PC-9 (cell line): ENCODE results near the gene MEF2A. TPM values are rescaled to one million over a fixed set of nuclear protein-coding genes. Genes with fewer than 3 reads are reported as not detected.

Source experiments
- BruUV-seq: library from RNA; stranded (reverse); fragments of 400-500 nt; replicated peaks from 2 replicates; lab custom pipeline; 2021; lab: Mats Ljungman, UMichigan
- CTCF ChIA-PET: fragments of 300-600 bp; sonication (Branson Sonifier 250); formaldehyde crosslinking; loops from one replicate; lab custom pipeline; 2022; ENCODE audit warnings: antibody characterized with exemption; lab: Charles Lee
- POLR2A ChIA-PET: fragments of 300-600 bp; sonication (Branson Sonifier 250); formaldehyde crosslinking; loops from one replicate; lab custom pipeline; 2022; ENCODE audit warnings: antibody characterized with exemption; ENCODE audit not compliant: unreplicated experiment; lab: Charles Lee
- DNase-seq, 2 experiments: peaks; one replicate each; pipeline versions ENCODE4 v3.0.0 to v3.0.0-alpha.2; 2015 to 2022; ENCODE audit warnings: mixed read lengths in 1 of 2
- H2AFZ ChIP-seq: fragments of 200-600 bp; sonication (generic); 2 replicates; pipeline ENCODE4 v1.8.1; 2017; ENCODE audit warnings: antibody characterized with exemption
- H3F3A ChIP-seq: fragments of 200-600 bp; sonication (generic); 2 replicates; pipeline ENCODE4 v1.8.1; 2017; ENCODE audit warnings: antibody characterized with exemption, mild to moderate bottlenecking, low read depth; ENCODE audit not compliant: insufficient read depth
- H3K27ac ChIP-seq: fragments of 200-600 bp; sonication (generic); 2 replicates; pipeline ENCODE4 v1.6.1; 2016; ENCODE audit warnings: mixed run types
- H3K27me3 ChIP-seq: fragments of 200-600 bp; sonication (generic); 2 replicates; pipeline ENCODE4 v1.6.1; 2016; ENCODE audit warnings: low read depth, mixed run types; ENCODE audit not compliant: insufficient read depth
- H3K36me3 ChIP-seq: fragments of 200-600 bp; sonication (generic); 2 replicates; pipeline ENCODE4 v1.6.1; 2016; ENCODE audit warnings: low read depth, mixed run types
- H3K4me1 ChIP-seq: fragments of 200-600 bp; sonication (generic); replicated peaks from 2 replicates; pipeline ENCODE4 v1.6.1; 2016; ENCODE audit warnings: mixed run types; ENCODE audit not compliant: insufficient read depth
- H3K4me2 ChIP-seq: fragments of 200-600 bp; sonication (generic); 2 replicates; pipeline ENCODE4 v1.6.1; 2017; ENCODE audit warnings: mixed run types
- H3K4me3 ChIP-seq: fragments of 200-600 bp; sonication (generic); 2 replicates; pipeline ENCODE4 v1.6.1; 2016; ENCODE audit warnings: mixed run types
- H3K79me2 ChIP-seq: fragments of 200-600 bp; sonication (generic); 2 replicates; pipeline ENCODE4 v1.6.1; 2017; ENCODE audit warnings: low read depth, mixed run types
- H3K9me2 ChIP-seq: fragments of 200-600 bp; sonication (generic); 2 replicates; pipeline ENCODE4 v1.8.1; 2017; ENCODE audit warnings: mild to moderate bottlenecking; ENCODE audit not compliant: insufficient read depth
- H3K9me3 ChIP-seq: fragments of 200-600 bp; sonication (generic); 2 replicates; pipeline ENCODE4 v1.8.1; 2016; ENCODE audit warnings: low read depth; ENCODE audit not compliant: insufficient read depth
- H4K20me1 ChIP-seq: fragments of 200-600 bp; sonication (generic); 2 replicates; pipeline ENCODE4 v1.8.1; 2017; ENCODE audit not compliant: insufficient read depth
- CTCF ChIP-seq: fragments of 200-600 bp; sonication (generic); conservative IDR thresholded peaks from 2 replicates; pipeline ENCODE4 v1.6.1; 2017; ENCODE audit warnings: mixed run types, antibody characterized with exemption, mild to moderate bottlenecking, moderate library complexity
- EZH2 ChIP-seq: fragments of 200-600 bp; sonication (generic); IDR thresholded peaks from 2 replicates; pipeline ENCODE4 v1.8.0; 2017; ENCODE audit warnings: antibody characterized with exemption, low read depth
- intact Hi-C: fragments of 100-400 bp; cut with micrococcal nuclease; formaldehyde crosslinking; loops from one replicate; pipeline ENCODE4 v1.10.0; 2022; ENCODE audit not compliant: unreplicated experiment
- total RNA-seq: library from RNA; stranded (reverse); gene quantifications from 2 replicates; pipeline ENCODE4 v1.2.3, GENCODE V29; 2021

MEF2A gene
- total RNA-seq, 1 experiment from 2014 or later = 31.8 TPM

GRCh38 chr15:99753066-99753465, 187.3 kb downstream of the MEF2A start:
- ChIA-PET CTCF (interaction anchor here (0.5 kb wide), 1 partner anchor 471 kb away, joined by 8 read pairs; no protein-coding TSS in a partner anchor), POLR2A (no interaction called here)
- Histone ChIP-seq H3F3A (no peaks in the 10 kb centered on the region), H3K4me3 (no peak overlapping the region), H2AFZ (no peak overlapping the region), H3K4me2 (no peak overlapping the region), H3K27ac (no peak overlapping the region), H3K79me2 (no peaks in the 10 kb centered on the region), H4K20me1 (no peaks in the 10 kb centered on the region), H3K27me3 (no peaks in the 10 kb centered on the region), H3K9me3 (no peaks in the 10 kb centered on the region), H3K4me1 (no peaks in the 10 kb centered on the region), H3K36me3 (no peaks in the 10 kb centered on the region), H3K9me2 (no peaks in the 10 kb centered on the region)
- DNase-seq = no peak
- no TSS peak for BruUV-seq
- intact Hi-C loops = no loop called here
- no peak for TF ChIP-seq EZH2
- no peak for TF ChIP-seq CTCF

GRCh38 chr15:99755692-99756409, 190.1 kb downstream of the MEF2A start:
- POLR2A ChIA-PET = interaction anchor here (0.5 kb wide), 1 partner anchor 847 kb away, joined by 3 read pairs; the partner anchor contains the start of gene ASB7
- H3K27ac ChIP-seq = no peak overlapping the region
- H3K9me3 ChIP-seq = no peaks in the 10 kb centered on the region
- no peaks in the 10 kb centered on the region for H3K36me3 ChIP-seq
- H3K4me2 ChIP-seq = no peak overlapping the region
- H3K79me2 ChIP-seq = no peaks in the 10 kb centered on the region
- peak; percentile 24 to 38 for DNase-seq
- no TSS peak for BruUV-seq
- no peak overlapping the region for H3K4me3 ChIP-seq
- TF ChIP-seq CTCF (peak; percentile 78), EZH2 (no peak)
- H3K9me2 ChIP-seq = no peaks in the 10 kb centered on the region
- CTCF ChIA-PET = interaction anchor here (0.7 to 0.9 kb wide), 3 partner anchors 51 to 483 kb away, joined by 3 to 8 read pairs (median 5); no protein-coding TSS in a partner anchor
- no peaks in the 10 kb centered on the region for H3K27me3 ChIP-seq
- no peaks in the 10 kb centered on the region for H4K20me1 ChIP-seq
- H2AFZ ChIP-seq = no peak overlapping the region
- H3F3A ChIP-seq = no peaks in the 10 kb centered on the region
- no peaks in the 10 kb centered on the region for H3K4me1 ChIP-seq
- intact Hi-C loops = loop anchor here (1.0 to 2.0 kb wide), 3 partner anchors 51 to 483 kb away; no protein-coding TSS in a partner anchor

- Histone ChIP-seq H4K20me1 (no peaks in the 10 kb centered on the region), H3K27me3 (no peaks in the 10 kb centered on the region), H3K36me3 (no peaks in the 10 kb centered on the region), H3K9me2 (no peaks in the 10 kb centered on the region), H3K4me1 (no peaks in the 10 kb centered on the region), H3K79me2 (no peaks in the 10 kb centered on the region), H3F3A (no peaks in the 10 kb centered on the region), H3K4me2 (no peak overlapping the region), H3K27ac (no peak overlapping the region), H2AFZ (no peak overlapping the region), H3K4me3 (no peak overlapping the region), H3K9me3 (no peaks in the 10 kb centered on the region)
- intact Hi-C loops = no loop called here
- CTCF ChIA-PET = no interaction called here
- DNase-seq = no peak
- no TSS peak for BruUV-seq
- POLR2A ChIA-PET = no interaction called here
- no peak for TF ChIP-seq CTCF
- no peak for TF ChIP-seq EZH2
Observed at GRCh38 chr15:99762288-99762687, 196.5 kb downstream of the MEF2A start.
